ENCODE results near the gene PRTFDC1.

PRTFDC1 gene

DNA sequence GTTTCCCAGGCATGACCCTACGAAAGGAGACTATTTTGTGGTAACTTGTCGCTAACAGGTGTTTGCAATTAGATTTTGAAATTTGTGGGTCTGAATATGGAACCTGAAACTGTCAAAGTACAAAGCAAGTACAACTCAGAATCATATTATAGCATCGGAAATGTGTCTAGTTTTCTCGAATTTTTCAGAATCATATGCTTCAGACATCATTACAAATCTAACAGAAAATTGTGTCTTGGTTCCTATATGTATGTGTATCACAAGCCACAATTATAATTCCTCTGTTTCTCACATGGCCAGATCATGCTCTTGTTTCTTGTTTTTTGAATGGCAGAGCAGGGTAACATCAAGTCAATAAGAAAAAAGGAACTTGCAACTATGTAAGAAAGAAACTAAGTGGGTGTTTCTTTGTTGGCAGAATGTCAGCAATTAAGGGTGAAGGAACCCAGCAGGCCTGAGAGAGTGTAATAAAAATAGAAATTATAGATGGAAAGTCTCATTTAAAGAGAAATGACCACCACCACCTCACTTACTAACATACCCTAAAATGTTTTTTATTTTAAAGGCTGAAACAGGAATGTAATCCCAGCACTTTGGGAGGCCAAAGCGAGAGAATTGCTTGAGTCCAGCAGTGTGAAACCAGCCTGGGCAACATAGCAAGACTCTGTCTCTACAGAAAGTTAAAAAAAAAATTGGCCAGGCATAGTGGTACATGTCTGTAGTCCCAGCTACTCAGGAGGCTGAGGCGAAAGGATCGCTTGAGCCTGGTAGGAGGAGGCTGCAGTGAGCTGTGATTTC is 51.3 kb downstream of the PRTFDC1 start:
- DNase-seq = peak; percentile 1

DNA sequence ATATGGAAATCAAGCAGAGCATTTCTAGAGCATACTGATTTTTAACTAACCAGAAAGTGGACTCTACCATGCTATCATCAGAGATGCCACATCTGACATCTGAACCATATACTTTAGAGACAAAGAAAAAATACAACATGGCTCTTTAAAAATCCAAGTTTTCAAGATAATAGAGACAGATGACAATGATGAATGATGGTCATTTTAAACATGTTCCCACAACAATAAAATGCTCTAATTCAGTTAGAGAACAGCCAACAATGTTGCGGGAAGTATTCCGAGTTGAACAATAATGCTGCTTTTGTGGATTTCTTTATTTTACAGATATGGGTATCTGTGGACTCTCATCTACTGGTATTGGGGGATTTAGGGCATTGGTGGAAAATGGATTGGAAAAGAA is 52.8 kb downstream of the PRTFDC1 start:
- no peak for DNase-seq

DNA sequence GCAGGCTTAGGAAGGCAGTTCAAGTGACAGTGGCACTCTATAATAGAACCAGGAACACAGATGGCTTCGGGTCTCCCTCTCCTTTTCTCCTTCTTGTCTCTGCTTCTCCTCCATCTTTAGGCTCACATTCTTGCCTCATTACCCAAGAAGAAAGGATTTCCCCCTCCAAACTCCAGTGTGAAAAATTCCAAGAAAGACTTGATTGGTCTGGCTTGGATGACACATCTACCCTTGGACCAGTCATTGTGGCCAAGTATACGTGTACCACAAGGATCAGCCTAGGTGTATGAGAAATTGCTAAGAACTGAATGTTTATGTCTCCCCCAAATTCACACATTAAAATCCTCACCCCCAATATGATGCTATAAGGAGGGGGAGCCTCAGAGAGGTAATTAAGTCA is 53.9 kb downstream of the PRTFDC1 start:
- DNase-seq = no peak

DNA sequence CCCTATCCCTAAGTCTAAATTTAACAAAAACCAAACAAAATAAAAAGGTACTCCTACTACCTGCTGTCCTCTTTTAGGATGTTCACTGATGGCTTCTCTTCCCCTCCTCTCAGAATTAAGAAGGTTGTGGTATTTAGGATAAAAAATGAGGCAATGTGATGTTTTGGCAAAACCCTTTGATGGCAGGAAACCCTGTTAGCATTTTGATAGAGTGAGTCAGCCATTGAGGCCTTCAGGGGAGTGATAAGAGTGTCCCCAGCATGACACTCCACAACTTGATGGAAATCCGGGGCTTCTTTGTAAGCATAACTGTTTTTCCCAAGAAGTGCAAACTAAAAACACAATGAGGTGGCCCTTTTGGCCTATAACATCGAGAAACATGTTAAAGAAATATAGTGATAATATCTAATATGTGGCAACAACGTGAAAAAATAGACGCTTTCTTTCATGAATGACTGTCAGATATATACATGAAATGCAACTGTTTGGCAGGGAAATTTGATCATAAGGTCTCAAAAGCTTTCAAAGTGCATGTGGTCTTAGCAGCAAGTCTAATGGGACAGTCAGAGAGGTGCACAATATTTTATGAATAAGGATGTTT is 55.0 kb downstream of the PRTFDC1 start:
- no peak for DNase-seq

DNA sequence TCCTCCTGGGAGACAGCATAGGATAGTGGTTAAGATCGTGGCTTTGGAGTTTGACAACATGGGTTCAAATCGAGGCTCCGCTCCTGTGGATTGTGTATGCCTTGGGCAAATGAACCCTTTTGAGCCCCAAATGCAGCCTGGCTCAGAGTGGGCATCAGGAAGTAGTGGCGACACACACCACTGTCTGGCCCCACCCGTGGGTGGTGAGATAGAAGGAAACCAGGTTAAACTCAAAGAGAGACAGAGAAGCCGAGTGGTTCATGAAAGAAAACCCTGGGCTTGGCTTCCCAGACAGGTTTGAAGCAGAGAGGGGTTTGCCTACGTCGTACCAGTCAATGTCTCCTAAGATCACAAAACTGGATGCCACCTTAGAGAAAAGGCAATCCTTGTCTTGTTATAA is 57.7 kb downstream of the PRTFDC1 start:
- DNase-seq = no peak

DNA sequence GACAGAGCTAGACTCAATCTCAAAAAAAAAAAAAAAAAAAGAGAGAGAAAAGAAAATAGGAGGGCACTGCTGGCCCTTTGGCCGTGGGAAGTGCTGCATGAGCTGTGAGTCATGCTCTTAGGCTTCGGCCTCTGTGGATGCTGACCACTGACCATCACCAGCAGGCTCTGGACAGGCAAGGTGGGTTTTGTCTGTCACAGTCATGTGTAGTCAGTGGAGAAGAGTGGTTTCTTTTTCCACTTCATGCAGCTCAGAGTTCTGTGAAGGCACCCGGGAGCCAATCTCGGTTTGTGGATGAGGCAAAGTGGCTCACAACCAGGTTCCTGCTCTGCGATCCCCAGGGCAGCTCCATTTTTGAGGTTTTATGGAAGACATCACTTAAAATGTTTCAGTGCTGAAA is 58.1 kb downstream of the PRTFDC1 start:
- DNase-seq = no peak

DNA sequence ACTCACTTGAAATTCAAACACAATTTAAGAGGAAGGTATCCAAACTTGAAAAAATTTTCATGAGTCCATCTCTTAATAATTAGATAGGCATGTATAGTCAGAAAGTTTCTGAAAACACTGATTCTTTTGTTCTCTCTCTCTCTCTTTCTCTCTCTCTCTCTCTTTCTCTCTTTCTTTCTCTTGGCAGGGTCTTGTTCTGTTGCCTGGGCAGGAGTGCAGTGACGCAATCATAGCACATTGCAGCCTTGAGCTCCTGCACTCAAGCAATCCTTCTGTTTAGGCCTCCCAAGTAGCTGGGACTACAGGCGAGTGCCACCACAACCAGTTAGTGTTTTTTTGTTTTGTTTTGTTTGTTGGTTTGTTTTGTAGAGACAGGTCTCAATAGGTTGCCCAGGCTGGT is 59.3 kb downstream of the PRTFDC1 start:
- DNase-seq = no peak

DNA sequence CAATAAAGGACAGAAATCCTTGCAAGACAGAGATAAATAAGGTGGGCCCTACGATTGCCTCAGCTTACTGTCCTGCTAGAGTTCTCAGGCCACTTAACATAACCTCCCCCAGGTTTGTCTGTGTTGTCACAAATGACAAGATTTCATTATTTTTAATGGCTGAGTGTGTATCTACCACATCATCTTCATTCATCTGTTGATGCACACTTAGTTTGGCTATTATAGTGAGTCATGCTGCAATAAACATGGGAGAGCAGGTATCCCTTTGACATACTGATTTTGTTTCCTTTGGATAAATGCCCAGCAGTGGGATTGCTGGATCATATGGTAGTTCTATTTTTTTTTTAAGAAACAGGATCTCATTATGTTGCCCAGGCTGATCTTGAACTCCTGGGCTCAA is 60.6 kb downstream of the PRTFDC1 start:
- no peak for DNase-seq

DNA sequence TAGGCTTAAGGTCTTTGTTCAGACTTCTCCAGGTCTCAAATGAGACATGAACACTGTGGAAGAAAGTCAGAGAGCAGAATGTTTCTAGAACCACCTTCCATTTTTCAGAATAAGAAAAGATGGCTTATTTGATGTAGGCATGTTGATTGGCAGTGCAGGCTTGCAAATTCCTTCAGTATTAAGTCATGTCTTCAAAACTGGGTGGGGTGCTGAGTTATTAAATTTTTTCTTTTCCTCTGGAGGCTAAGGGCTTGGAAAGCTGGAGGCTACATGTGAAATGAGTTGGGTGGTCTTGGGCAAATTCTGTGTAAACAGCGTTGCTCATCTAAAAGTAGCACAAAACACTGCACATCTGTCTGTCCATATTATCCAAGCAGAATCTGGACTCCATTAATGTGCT is 62.8 kb downstream of the PRTFDC1 start:
- DNase-seq = no peak

DNA sequence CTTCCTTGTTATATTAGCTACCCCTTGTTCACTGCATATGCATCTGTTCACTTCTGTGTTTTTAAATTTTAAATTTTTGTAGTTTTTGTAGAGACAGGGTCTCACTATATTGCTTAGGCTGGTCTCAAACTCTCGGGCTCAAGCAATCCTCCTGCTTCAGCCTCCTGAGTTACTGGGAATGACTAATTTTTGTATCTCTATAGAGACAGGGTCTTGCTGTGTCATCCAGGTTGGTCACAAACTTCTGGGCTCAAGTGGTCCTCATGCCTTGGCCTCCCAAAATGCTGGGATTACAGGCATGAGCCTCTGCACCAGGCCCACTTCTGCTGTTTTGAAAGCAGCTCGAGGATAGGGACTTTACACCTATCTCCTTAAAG is 64.6 kb downstream of the PRTFDC1 start:
- DNase-seq = no peak

DNA sequence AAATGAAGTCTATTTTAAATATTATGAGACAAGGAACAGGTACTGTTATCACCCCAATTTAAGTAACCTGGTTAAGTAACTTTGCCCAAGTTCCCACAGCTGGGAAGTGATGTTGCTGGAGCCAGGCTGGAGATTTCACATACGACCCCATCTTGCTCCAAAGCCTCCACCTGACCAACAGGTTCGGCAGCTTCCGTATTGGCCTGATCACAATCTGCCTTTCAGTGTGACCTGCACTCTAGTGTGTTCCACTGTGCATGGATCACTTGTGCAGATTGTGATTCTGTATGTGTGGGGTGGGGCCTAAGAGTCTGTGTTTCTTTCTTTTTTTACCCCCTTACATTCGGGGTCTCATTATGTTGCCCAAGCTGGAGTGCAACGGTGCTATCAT is 66.1 kb downstream of the PRTFDC1 start:
- no peak for DNase-seq

DNA sequence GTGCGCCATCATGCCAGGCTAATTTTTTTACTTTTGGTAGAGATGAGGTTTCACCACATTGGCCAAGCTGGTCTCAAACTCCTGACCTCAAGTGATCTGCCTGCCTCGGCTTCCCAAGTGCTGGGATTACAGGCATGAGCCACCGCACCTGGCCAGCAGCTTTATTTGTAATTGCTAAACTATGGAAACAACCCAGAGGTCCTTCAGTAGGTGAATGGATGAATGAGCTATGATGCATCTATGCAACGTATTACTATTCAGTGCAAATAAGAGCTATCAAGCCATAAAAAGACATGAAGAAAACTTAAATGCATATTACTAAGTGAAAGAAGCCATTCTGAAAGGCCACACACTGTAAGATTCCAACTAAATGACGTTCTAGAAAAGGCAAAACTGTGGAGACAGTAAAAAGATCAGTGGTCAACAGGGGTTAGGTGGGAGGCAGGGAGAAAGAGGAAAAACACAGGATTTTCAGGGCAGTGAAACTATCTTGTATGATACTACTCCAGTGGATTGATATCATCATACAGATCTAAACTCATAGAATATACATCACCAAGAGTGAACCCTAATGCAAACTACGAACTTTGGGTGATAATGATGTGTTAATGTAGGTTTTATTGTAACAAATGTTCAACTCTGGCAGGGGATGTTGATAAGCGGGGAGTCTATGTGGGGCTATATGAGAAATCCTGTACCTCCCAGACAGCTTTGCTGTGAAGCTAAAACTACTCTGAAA is 66.7 kb downstream of the PRTFDC1 start:
- no peak for DNase-seq

DNA sequence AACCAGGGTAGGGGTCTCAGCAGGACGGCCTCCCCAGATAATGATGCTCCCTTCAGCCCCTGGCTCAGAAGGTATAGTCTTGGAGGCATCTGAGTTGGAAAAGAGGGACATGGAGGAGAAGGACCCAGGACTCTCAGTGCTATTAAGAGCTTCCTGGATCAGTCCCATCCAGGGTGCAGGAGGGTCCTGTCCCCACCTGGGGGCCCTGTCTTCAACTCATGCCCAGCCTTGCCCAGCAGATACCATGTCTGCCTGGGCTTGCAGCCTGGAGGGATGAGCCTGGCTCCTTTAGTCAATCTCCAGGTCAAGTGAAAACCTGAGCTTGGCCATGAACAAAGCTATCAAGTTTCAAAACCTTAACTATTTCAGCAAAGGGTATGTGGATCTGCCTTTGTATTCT is 67.6 kb downstream of the PRTFDC1 start:
- no peak for DNase-seq

DNA sequence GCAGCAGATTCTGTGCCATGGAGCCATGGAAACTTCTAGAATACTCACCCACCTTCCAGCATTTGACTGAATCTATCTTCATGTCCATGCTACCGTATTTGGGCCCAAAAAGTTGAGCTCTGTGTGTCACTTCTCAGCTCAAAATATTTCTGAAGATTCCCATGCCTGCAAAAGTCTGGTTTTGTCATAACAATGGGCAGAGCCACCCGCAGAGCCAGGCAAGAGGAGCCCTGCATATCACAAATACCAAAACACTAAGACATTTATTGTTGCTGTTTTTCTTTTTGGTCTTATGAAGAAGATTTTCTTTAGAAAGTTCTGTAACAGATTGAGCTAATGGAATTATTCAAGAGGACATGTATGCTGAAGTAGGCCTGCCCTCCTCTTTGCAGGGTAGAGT is 68.1 kb downstream of the PRTFDC1 start:
- DNase-seq = no peak

DNA sequence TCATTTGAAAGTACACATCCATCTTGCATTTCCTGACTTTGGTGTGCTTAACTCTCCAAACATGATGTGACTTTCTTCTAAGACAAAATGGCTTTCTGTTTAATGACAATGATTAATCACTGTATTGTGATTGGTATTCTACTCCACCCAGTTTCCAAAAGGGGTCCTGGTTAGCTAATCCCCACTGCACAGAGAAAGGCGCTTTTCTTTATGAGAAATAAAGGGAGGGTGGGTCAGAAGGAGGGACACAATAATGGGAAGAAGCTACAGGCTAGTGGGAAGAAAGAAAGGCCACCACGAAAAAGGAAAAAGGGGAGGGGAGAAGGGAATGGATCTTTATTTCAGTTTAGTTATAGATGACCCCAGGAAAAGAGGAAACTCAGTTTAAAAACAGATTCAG is 69.2 kb downstream of the PRTFDC1 start:
- no peak for DNase-seq

DNA sequence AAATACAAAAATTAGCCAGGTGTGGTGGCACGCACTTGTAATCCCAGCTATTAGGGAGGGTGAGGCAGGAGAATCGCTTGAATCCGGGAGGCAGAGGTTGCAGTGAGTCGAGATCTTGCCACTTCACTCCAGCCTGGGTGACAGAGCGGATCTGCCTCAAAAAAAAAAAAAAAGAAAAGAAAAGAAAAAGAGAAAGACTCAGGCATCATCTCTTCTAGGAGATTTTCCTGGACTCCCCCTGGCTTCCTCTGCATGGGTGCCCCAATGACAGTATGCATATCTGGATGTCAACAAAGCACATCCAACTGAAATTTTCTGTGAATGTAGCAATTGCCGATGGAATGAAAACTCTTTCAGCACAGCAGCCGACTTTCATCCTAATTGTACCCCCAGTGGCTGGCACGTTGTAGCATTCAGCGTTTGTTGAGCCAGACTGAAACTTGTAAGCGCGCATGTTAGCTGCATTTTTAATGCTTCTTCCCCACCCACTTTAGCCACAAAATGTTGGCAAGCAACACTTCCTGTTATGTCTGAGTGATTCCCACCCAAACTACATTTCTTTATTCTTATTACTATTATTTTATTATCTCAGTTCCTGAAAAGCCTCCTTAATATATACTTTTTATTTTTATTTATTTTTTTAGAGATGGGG is 70.2 kb downstream of the PRTFDC1 start:
- no peak for DNase-seq

DNA sequence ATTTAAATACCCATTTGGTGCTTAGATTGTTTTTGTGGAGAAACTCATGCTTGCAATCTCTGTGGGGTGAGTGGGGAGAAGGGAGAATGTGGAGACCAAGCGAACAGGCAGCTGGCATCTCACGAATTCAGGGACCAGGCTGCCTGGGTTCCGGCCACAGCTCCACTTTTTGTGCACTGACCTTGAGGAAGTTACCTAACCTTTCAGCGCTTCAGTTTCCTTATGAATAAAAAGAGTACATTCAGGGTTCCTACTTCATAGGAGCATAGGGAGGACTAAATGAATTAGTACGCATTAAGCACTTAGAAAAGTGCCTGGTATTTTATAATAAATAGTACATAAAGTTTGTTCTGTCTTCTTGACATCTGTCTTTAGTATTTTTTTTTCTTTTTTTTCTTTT is 72.5 kb downstream of the PRTFDC1 start:
- DNase-seq = no peak

DNA sequence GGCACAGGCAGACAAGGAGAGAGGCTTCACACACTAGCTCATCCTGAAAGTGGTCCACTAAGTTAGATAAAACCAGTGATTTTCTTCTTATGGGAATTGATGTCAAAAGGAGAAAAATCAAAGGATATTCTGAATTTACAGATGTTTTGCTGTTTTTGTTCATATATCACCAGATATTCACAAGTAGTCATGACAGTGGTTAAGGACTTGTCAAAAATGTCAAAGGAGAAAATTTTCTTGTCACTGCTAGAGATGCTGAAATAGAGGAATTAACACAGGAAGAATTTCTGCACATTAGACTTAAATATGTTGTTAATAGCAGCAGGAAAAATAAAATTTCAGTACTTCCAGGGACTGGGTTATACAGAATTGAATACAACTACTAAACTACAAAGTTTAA is 78.3 kb downstream of the PRTFDC1 start:
- no peak for DNase-seq

DNA sequence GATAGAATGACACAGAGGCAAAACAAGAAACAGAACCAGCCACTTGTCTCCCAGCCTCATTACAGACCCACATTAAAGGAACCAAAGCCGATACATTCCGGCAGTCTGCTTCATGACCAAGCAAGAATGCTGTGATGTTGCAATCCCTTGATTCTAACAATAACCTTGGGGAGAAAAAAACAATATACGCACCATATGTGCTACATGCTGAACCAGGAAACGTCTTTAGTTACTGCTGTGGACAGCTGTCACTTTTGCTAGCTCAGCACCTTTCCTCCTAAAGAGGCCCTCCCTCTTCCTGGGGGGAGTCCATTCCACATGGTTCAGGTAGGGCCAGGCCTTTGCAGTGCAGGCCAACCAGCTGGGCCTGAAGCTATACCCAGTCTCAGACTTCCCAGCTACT is 79.1 kb downstream of the PRTFDC1 start:
- no peak for DNase-seq

DNA sequence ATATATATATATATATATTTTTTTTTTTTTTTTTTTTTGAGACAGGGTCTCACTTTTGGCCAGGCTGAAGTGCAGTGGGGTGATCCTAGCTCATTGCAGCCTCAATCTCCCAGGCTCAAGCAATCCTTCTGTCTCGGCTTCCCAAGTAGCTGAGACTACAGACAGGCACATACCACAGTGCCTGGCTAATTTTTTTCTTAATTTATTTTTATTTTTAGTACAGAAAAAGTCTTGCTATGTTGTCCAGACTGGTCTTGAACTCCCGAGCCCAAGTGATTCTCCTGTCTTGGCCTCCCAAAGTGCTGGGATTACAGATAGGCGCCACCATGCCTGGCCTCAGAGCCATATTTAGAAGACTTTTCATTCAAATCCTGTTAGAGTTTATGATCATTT is 79.6 kb downstream of the PRTFDC1 start:
- DNase-seq = no peak

DNA sequence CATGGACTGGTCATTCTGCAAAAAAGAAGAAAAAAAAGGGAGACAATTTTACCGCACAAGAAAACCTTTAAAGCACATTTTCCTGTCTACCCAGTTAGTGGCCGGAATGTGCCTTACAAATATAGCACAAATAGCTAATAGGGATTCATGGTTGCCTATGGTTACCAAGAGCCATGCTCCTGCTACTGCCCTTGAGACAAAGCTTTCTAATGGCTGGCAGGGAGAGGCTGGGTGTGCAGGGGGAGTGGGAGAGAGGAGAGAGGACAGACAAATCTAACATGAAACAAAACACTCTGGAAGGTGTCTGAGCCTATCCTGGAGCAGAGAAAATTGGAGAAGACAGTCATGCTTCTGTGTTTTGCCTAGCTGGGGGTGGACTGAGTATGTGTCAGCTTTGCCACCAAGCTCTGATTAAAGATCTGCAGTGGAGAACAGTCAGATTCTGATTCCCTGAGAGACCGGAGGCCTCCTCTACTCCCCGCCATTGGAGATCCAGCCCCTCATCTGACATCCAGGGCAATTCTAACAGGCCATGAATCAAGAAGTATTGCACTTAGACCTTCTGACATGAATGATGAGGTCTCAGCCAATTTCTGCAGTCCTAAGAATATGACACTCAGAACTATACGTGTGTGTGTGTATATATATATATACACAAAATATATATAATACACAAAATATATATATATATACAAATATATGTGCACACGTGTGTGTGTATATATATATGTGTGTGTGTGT is 80.2 kb downstream of the PRTFDC1 start:
- DNase-seq = no peak

DNA sequence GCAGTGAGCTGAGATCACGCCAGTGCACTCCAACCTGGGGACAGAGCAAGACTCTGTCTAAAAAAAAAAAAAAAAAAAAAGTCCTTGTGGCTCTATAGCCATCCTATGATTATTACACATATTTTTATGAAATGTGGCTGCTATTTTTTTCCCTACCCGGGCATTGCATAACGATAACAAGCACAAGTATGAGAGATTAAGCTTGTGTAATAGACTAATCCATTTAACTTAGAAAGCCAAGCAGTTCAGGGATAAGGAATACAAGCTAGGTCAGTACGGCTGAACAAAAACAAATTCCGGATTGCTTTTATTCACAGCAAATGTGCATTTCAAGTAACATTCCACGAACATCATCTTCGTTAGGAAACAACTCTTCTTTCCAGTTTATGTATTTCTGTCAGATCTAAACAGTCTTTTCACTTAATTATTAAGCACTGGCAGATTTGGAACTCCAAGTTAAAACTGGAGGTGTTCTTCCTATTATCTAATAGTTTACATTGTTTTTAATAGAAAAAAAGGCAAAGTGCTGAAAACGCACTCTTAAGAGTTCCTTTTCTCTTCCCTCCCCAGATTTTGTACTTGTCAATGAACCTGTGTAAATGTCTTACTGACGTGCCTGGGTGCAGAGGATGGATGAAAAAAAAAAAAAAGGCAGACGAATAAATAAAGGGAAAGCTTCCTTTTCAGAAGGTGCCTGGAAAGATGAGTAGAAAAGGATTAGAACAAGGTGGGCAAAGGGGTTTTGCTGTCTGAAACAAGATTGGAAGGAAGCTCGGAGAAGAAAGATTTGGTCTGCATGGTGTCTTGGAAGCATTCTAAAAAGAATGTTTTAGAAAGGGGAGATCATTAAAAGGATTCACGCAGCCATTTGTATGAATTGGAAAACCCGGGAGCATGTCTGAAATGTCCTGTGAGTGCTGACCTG is 81.1 kb downstream of the PRTFDC1 start:
- no peak for DNase-seq
